NCI-H2081 (cell line): ENCODE measurements around the gene NHSL2.
"Not testable (repeated sequence)": the region's sequence is repeated elsewhere in the genome, so short reads cannot be mapped to it uniquely, and the experiment has no call there.

Experiments
- DNase-seq, 2 experiments: peaks; one replicate each; lab custom pipeline; 2025; lab: John Stamatoyannopoulos, UW

Gene NHSL2

GRCh38 chrX:71923516-71923915 lies 12.9 kb downstream of the NHSL2 start:
- DNase-seq = no peak

DNA sequence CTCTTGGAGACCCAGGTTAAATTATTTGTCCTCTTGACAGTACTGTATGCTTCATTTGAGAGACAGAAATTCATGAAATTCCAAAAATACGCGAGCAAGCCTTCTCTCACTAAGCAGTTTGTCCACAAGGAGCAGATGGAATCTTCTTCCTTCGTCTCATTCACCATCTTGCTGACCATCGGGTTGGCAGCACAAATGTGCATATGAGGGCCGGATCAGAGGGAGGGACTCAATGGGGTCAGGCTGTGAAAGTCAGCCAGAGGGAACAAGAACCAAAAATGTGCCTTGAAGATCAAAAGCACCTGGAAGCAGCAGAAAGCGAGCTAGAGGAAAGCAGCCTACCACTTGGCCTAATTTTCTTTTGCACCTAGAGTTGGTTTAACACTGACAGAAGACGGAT lies 16.4 kb downstream of the NHSL2 start:
- no peak for DNase-seq

DNA sequence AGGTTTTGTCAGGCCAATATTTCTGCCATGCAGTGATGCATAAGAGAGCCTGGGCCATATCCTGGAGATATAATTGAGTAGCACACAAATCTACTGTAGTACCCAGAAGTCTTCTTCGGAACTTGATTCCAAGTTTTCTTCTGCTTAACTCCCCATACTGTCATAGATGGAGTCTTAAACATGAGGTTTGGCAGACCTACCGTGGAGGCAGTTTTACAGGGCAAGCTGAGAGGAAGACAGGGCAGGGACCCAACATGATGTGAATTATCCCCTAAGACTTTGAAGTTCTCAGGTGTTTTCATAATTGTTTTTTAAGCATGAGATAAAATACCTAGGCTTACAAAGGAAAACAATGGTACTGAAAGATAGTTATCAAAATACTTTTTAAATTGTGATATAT lies 18.2 kb downstream of the NHSL2 start:
- DNase-seq = no peak

DNA sequence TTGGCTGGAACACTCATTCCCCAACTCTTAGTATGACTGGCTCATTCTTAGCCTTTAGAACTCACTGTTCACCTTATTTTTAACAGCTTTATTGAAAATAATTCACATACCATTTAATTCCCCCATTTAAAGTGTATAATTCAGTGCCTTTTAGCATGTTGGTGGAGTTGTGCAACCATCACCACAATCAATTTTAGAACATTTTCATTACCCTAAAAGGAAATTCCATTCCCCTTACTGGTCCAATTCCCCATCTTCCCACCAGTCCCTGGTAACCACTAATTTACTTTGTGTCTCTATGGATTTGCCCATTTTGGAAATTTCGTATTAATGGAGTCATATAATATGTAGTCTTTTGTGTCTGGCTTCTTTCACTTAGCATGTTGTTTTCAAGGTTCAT lies 19.7 kb downstream of the NHSL2 start:
- no peak for DNase-seq

- DNase-seq = no peak
These were observed 24.8 kb downstream of the NHSL2 start for GRCh38 chrX:71935476-71935875.

GRCh38 chrX:71936632-71937031 lies 26.0 kb downstream of the NHSL2 start:
- no peak for DNase-seq

- no peak for DNase-seq
These were observed 27.7 kb downstream of the NHSL2 start for GRCh38 chrX:71938371-71938770.

GRCh38 chrX:71941145-71941544 lies 30.5 kb downstream of the NHSL2 start:
- DNase-seq = no peak

DNA sequence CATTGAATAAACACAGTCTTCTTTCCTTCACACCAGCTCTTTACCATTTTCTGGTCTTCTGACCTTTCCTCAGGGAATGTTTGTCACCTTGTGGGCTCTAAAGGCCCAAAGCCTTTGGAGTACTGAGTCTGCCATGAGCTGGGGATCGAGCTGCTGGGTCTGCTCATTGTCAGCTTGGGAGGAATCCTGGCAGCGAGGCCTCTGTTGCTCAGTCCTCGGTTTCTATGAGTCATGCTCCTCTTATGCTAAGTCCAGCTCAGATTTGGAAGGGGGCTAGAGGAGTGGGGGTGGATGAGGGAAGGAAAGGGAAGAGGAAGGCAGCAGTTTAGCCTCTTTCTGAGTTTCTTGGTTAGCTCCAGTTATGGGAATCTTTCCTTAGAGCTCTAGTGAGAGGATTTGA lies 31.1 kb downstream of the NHSL2 start:
- DNase-seq = no peak

GRCh38 chrX:71944369-71944768 lies 33.7 kb downstream of the NHSL2 start:
- DNase-seq = no peak

GRCh38 chrX:71945237-71945805 lies 34.7 kb downstream of the NHSL2 start:
- DNase-seq = no peak

DNA sequence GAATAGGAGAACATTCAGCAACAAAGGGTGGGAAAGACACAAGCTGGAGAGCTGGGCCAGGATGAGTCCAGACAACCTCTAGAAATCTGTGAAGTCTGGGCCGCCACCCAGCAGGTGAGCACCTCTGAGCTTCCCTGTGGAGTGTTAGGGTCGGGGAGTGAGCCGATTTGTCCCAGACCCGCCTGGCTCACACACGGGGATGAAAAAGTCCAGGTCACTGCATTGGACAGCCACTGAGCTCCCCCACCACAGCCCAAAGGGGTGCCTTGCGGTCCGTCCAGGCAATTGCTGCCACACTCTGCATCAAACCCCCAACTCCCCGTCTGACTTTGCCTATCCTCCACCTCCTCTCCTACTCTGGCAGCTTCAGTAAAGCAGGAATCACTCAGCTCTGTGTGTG lies 38.7 kb downstream of the NHSL2 start:
- DNase-seq = no peak

DNA sequence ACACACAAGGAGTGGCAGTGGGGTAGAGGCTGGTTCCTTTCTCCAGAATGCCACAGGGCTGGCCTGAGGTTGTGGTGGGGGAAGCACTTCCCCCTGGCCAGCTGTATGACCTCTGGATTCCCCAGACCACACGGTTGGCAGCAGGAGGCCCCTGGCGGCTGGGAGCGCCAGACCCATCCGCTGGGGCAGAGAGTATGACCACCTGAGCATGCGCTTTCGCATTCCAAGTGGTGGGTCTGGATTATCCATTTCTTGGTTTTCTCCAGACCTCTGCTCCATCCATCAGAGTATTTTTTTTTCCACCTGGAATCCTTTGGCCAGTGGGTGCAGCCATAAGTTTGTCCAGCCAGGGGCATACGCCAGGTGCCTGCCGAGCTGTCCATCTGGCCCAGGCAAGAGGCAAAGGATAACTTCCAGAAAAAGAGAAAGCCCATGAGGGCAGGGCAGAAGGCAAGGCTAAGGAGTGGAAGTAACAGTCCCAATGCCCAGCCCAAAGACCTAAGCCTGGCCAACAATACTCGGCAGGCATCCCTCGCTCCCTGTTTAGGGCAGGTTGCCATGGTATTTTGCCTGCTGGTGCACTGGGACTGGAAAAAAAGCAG lies 39.3 kb downstream of the NHSL2 start:
- DNase-seq = no peak

- DNase-seq = no peak
These were observed 42.7 kb downstream of the NHSL2 start for GRCh38 chrX:71953391-71953790.

DNA sequence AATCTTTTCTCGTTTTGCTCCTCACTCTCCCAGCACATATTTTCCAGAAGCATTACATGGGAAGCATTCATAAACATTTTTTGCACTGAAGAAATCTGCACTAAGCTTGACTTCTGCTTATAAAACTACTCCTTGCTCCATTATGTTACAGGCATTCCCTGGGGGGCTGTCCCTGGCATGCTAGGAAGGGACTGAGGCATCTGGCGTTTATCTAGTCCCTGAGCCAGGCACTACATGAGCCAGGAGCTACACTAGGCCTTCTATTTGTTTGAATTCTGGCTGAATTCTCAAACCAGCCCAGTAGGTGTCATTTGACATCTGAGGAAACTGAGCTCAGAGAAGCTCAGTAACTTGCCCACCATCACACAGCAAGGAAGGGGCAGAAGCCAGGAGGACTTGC lies 43.3 kb downstream of the NHSL2 start:
- no peak for DNase-seq

DNA sequence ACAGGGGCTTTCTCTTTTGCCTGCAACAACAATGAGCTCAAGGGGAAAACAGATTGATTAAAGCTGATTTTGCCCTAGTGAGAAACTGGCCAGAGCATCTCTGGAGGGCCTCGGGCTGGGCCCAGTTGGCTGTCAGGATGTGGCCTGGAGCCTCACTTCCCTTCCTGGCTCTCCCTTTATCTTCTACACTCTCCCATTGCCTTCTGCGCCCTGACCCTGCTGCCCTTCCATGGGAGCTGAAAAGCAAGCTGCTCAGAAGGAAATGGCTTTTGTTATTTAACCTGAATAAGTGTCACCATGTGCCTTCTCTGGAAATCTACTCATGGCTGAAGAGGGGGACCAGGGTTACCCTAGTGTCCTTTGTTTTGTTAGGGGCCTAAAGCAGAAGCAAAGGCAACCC lies 43.8 kb downstream of the NHSL2 start:
- DNase-seq = no peak

- no peak for DNase-seq
These were observed 45.0 kb downstream of the NHSL2 start for GRCh38 chrX:71955530-71956120.

DNA sequence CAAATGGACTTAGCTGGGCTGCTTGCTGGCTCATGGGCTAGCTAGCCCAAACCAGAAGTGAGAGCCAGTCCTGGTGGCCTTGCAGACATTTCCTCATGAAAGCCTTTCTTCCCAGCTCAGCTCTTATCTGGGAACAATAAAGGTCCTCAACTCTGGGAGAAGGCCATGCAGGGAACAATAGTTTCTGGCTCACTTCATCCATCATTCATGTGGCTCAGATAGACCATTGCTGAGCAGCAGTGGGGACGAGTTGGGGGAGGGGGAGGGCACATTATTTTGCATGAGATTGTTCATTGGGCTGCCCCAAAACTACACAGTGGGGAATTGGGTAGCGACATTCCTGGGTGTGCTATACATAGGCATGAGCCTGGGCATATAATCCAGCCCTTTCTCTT lies 47.6 kb downstream of the NHSL2 start:
- DNase-seq = no peak

- not testable (repeated sequence) for DNase-seq
These were observed 53.5 kb downstream of the NHSL2 start for GRCh38 chrX:71964184-71964583.

- DNase-seq = no peak
These were observed 64.3 kb downstream of the NHSL2 start for GRCh38 chrX:71974916-71975315.

- no peak for DNase-seq
These were observed 66.1 kb downstream of the NHSL2 start for GRCh38 chrX:71976753-71977152.

DNA sequence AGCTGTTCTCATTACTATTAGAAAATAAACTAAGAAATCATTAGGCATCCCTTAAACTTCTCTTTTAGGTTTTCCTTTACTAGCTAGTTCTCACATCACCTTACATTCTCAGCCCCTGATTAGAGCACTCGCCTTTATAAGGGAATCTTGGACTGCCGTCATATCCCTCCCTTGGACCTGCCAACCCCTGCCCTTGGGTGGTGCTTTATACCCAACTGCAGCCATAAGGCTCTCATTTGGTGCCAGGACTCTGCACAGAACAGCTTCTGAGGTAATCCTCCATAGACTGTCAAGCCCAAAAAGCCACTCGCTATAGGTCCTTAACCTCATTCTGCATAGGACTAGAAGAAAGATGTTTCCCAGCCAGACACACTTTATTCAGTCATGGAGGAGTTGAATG lies 67.5 kb downstream of the NHSL2 start:
- DNase-seq = no peak

GRCh38 chrX:71989768-71990426 lies 79.3 kb downstream of the NHSL2 start:
- no peak for DNase-seq
